H9 (cell line): ENCODE data around the gene FGR. TPM values are rescaled to one million over a fixed set of nuclear protein-coding genes. Genes with fewer than 3 reads are reported as not detected.

Source experiments
- DNase-seq: peaks from one replicate; pipeline ENCODE4 v3.0.0-alpha.2; 2017
- H2AFZ ChIP-seq: one replicate; pipeline ENCODE4 v1.6.1; 2013; ENCODE audit warnings: mild to moderate bottlenecking, low read length, control low read depth, moderate library complexity
- H2AK5ac ChIP-seq: 2 replicates; pipeline ENCODE4 v1.6.1; 2013; ENCODE audit warnings: low read length, control low read depth, mixed read lengths; ENCODE audit not compliant: insufficient read length
- H2BK120ac ChIP-seq: one replicate; pipeline ENCODE4 v1.6.1; 2013; ENCODE audit warnings: low read depth, mild to moderate bottlenecking, low read length, control low read depth, inconsistent platforms; ENCODE audit not compliant: poor library complexity, severe bottlenecking
- H2BK12ac ChIP-seq: 2 replicates; pipeline ENCODE4 v1.6.1; 2013; ENCODE audit warnings: low read length, control low read depth, mixed read lengths, low read depth; ENCODE audit not compliant: insufficient read length
- H2BK15ac ChIP-seq: 2 replicates; pipeline ENCODE4 v1.6.1; 2013; ENCODE audit warnings: low read depth, low read length, control low read depth
- H2BK20ac ChIP-seq: one replicate; pipeline ENCODE4 v1.6.1; 2013; ENCODE audit warnings: low read depth, mild to moderate bottlenecking, low read length, control low read depth, inconsistent platforms; ENCODE audit not compliant: poor library complexity, severe bottlenecking
- H2BK5ac ChIP-seq: 2 replicates; pipeline ENCODE4 v1.6.1; 2013; ENCODE audit warnings: low read length, control low read depth, mixed read lengths; ENCODE audit not compliant: insufficient read length
- H3K14ac ChIP-seq: 2 replicates; pipeline ENCODE4 v1.6.1; 2013; ENCODE audit warnings: low read length, control low read depth; ENCODE audit not compliant: insufficient read depth
- H3K18ac ChIP-seq: 2 replicates; pipeline ENCODE4 v1.6.1; 2013; ENCODE audit warnings: low read depth, mild to moderate bottlenecking, mixed read lengths, low read length, control low read depth; ENCODE audit not compliant: insufficient read length
- H3K23ac ChIP-seq: 2 replicates; pipeline ENCODE4 v1.6.1; 2013; ENCODE audit warnings: low read length, control low read depth, mixed read lengths, low read depth; ENCODE audit not compliant: insufficient read length
- H3K23me2 ChIP-seq: 2 replicates; pipeline ENCODE4 v1.6.1; 2013; ENCODE audit warnings: low read depth, mild to moderate bottlenecking, mixed read lengths, low read length, control low read depth; ENCODE audit not compliant: insufficient read length, poor library complexity, severe bottlenecking
- H3K27ac ChIP-seq: 2 replicates; pipeline ENCODE4 v1.5.1; 2013; ENCODE audit warnings: low read length, control low read depth, mixed read lengths, low read depth; ENCODE audit not compliant: insufficient read length
- H3K27me3 ChIP-seq: 2 replicates; pipeline ENCODE4 v1.6.1; 2013; ENCODE audit warnings: low read length, control low read depth, inconsistent platforms; ENCODE audit not compliant: insufficient read depth
- H3K4ac ChIP-seq: 2 replicates; pipeline ENCODE4 v1.6.1; 2013; ENCODE audit warnings: low read depth, mild to moderate bottlenecking, control low read depth, inconsistent platforms, low read length, moderate library complexity
- H3K4me1 ChIP-seq: 2 replicates; pipeline ENCODE4 v1.6.1; 2013; ENCODE audit warnings: low read length, control low read depth, inconsistent platforms; ENCODE audit not compliant: insufficient read depth
- H3K4me2 ChIP-seq: 2 replicates; pipeline ENCODE4 v1.6.1; 2013; ENCODE audit warnings: low read length, control low read depth, mixed read lengths; ENCODE audit not compliant: insufficient read length, insufficient read depth
- H3K56ac ChIP-seq: 2 replicates; pipeline ENCODE4 v1.6.1; 2013; ENCODE audit warnings: low read depth, mild to moderate bottlenecking, mixed read lengths, low read length, control low read depth; ENCODE audit not compliant: insufficient read length
- H3K79me1 ChIP-seq: 2 replicates; pipeline ENCODE4 v1.6.1; 2013; ENCODE audit warnings: low read depth, mild to moderate bottlenecking, moderate library complexity, low read length, control low read depth, inconsistent platforms; ENCODE audit not compliant: insufficient read depth, poor library complexity, severe bottlenecking
- H3K79me2 ChIP-seq: 2 replicates; pipeline ENCODE4 v1.6.1; 2013; ENCODE audit warnings: low read length, control low read depth, inconsistent platforms; ENCODE audit not compliant: insufficient read depth
- H3K9ac ChIP-seq: 2 replicates; pipeline ENCODE4 v1.6.1; 2013; ENCODE audit warnings: low read length, control low read depth, mixed read lengths; ENCODE audit not compliant: insufficient read length; ENCODE audit errors: extremely low read depth
- H3K9me3 ChIP-seq: one replicate; pipeline ENCODE4 v1.6.1; 2013; ENCODE audit warnings: low read depth, low read length, inconsistent platforms; ENCODE audit not compliant: control insufficient read depth
- H3T11ph ChIP-seq: one replicate; pipeline ENCODE4 v1.6.1; 2013; ENCODE audit warnings: mild to moderate bottlenecking, low read length, control low read depth, inconsistent platforms
- H4K20me1 ChIP-seq: one replicate; pipeline ENCODE4 v1.6.1; 2013; ENCODE audit not compliant: control insufficient read depth, insufficient read length, insufficient read depth
- H4K5ac ChIP-seq: 2 replicates; pipeline ENCODE4 v1.6.1; 2013; ENCODE audit warnings: low read depth, mild to moderate bottlenecking, mixed read lengths, low read length, control low read depth; ENCODE audit not compliant: insufficient read length
- H4K8ac ChIP-seq: replicated peaks from 2 replicates; pipeline ENCODE4 v1.6.1; 2013; ENCODE audit warnings: low read length, control low read depth, mixed read lengths, low read depth; ENCODE audit not compliant: insufficient read length
- H4K91ac ChIP-seq: 2 replicates; pipeline ENCODE4 v1.6.1; 2013; ENCODE audit warnings: low read depth, mild to moderate bottlenecking, moderate library complexity, mixed read lengths, low read length, control low read depth; ENCODE audit not compliant: insufficient read length
- H3K27ac Mint-ChIP-seq, 3 experiments: 2 replicates in 2 of 3; 3 replicates in 1 of 3; pipeline ENCODE4 v1.8.0; 2020 to 2021; ENCODE audit warnings: mixed read lengths in 3 of 3, mild to moderate bottlenecking in 1 of 3, moderate library complexity in 1 of 3
- H3K27me3 Mint-ChIP-seq: 2 replicates; pipeline ENCODE4 v1.8.0; 2021; ENCODE audit warnings: low read depth, mild to moderate bottlenecking, moderate library complexity, mixed read lengths
- H3K36me3 Mint-ChIP-seq, 3 experiments: 2 replicates in 2 of 3; 3 replicates in 1 of 3; pipeline ENCODE4 v1.8.0; 2020 to 2021; ENCODE audit warnings: low read depth in 3 of 3, mixed read lengths in 3 of 3; ENCODE audit not compliant: insufficient read depth in 1 of 3
- H3K4me1 Mint-ChIP-seq, 2 experiments: 2 replicates each; pipeline ENCODE4 v1.8.0; 2020; ENCODE audit warnings: mixed read lengths in 2 of 2
- H3K4me3 Mint-ChIP-seq, 2 experiments: 2 replicates in 1 of 2; 3 replicates in 1 of 2; pipeline ENCODE4 v1.8.0; 2020 to 2021; ENCODE audit warnings: mild to moderate bottlenecking in 2 of 2, mixed read lengths in 2 of 2, moderate library complexity in 1 of 2
- H3K9me3 Mint-ChIP-seq, 2 experiments: 2 replicates in 1 of 2; 3 replicates in 1 of 2; pipeline ENCODE4 v1.8.0; 2020; ENCODE audit warnings: mild to moderate bottlenecking in 2 of 2, mixed read lengths in 2 of 2, moderate library complexity in 1 of 2
- WGBS: extraction: QIAGEN DNeasy Blood & Tissue Kit; methylation state at CpG from one replicate; pipeline ENCODE4 v1.1.7; 2013; ENCODE audit warnings: missing lambda C conversion rate, low lambda C conversion rate, mixed read lengths; ENCODE audit not compliant: insufficient read length; ENCODE audit errors: extremely low coverage; 5-methylcytosine and 5-hydroxymethylcytosine counted together
- total RNA-seq: library from RNA; stranded (reverse); gene quantifications from 2 replicates; pipeline ENCODE4 v1.2.1, GENCODE V29; 2021
- TF ChIP-seq, protein P1 (sequence below): fragments of 200-600 bp; sonication (generic); conservative IDR thresholded peaks from 3 replicates; pipeline ENCODE4 v1.8.0; 2021; ENCODE audit warnings: antibody characterized with exemption, mild to moderate bottlenecking

The FGR gene
- total RNA-seq, 1 experiment from 2014 or later = not detected

DNA sequence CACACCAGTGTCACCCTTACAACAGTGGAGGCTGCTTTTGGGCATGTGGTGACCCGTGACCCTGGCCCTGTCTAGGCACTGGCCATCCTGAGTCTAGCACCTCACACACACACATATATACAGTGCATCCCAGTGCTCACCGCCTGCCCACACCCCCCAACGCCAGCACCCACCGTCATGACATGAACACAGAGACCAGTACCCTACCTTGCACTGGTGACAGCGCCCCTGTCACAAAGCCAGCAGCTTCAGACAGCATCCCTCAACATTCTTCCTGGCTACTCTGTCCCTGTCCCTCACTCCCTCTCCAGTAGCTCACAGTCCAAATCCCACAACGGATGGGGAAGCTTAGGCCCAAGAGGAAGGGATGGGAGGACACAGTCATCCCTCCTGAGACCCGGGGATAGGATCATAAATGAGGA is 58.2 kb downstream of the FGR start:
- no peak overlapping the region for H3T11ph ChIP-seq
- H2BK120ac ChIP-seq = no peak overlapping the region
- H4K20me1 ChIP-seq = no peaks in the 10 kb centered on the region
- H3K4ac ChIP-seq = no peak overlapping the region
- DNase-seq = no peak
- no peaks in the 10 kb centered on the region for H3K79me2 ChIP-seq
- H3K79me1 ChIP-seq = no peaks in the 10 kb centered on the region
- no peak overlapping the region for H4K91ac ChIP-seq
- no peak overlapping the region for H3K9ac ChIP-seq
- H2AK5ac ChIP-seq = no peak overlapping the region
- no peak overlapping the region for H3K4me2 ChIP-seq
- peak overlapping the region in 1 of 3 experiments; percentile 84; a peak in 1 of 7 replicates for H3K27ac Mint-ChIP-seq
- H3K4me3 Mint-ChIP-seq = peak overlapping the region in 1 of 2 experiments; percentile 53; a peak in 1 of 5 replicates
- H4K5ac ChIP-seq = no peak overlapping the region
- H3K4me1 ChIP-seq = peaks cover 19% of the 10 kb centered on the region
- no peak overlapping the region for H2BK5ac ChIP-seq
- H3K23ac ChIP-seq = no peak overlapping the region
- no peak overlapping the region for H3K14ac ChIP-seq
- no CpG with 5 or more reads among the region's 7 CpGs for WGBS
- TF ChIP-seq, protein P1, sequence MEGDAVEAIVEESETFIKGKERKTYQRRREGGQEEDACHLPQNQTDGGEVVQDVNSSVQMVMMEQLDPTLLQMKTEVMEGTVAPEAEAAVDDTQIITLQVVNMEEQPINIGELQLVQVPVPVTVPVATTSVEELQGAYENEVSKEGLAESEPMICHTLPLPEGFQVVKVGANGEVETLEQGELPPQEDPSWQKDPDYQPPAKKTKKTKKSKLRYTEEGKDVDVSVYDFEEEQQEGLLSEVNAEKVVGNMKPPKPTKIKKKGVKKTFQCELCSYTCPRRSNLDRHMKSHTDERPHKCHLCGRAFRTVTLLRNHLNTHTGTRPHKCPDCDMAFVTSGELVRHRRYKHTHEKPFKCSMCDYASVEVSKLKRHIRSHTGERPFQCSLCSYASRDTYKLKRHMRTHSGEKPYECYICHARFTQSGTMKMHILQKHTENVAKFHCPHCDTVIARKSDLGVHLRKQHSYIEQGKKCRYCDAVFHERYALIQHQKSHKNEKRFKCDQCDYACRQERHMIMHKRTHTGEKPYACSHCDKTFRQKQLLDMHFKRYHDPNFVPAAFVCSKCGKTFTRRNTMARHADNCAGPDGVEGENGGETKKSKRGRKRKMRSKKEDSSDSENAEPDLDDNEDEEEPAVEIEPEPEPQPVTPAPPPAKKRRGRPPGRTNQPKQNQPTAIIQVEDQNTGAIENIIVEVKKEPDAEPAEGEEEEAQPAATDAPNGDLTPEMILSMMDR = no peak
- no peak overlapping the region for H2BK20ac ChIP-seq
- no peak overlapping the region for H4K8ac ChIP-seq
- no peaks in the 10 kb centered on the region for H3K36me3 Mint-ChIP-seq
- no peaks in the 10 kb centered on the region; the same call in none of the 2 replicates for H3K27me3 Mint-ChIP-seq
- no peaks in the 10 kb centered on the region for H3K27me3 ChIP-seq
- H3K23me2 ChIP-seq = peaks cover 3% of the 10 kb centered on the region
- no peak overlapping the region for H2BK12ac ChIP-seq
- no peak overlapping the region for H2BK15ac ChIP-seq
- no peaks in the 10 kb centered on the region for H3K9me3 Mint-ChIP-seq
- H3K9me3 ChIP-seq = no peaks in the 10 kb centered on the region
- no peak overlapping the region for H3K18ac ChIP-seq
- peaks cover 41 to 43% of the 10 kb centered on the region in 2 experiments for H3K4me1 Mint-ChIP-seq
- no peak overlapping the region for H3K27ac ChIP-seq
- H3K56ac ChIP-seq = no peak overlapping the region
- no peak overlapping the region for H2AFZ ChIP-seq
